Measurements from ENCODE around the gene HES4. TPM values are rescaled to one million over a fixed set of nuclear protein-coding genes. Genes with fewer than 3 reads are reported as not detected.
A peak's percentile ranks its signal among the peaks of the same experiment; 100 is the strongest.

HES4 gene
- total and polyA plus RNA-seq, 2 of the 13 experiments (the other 11 are each of a cell fraction or from before 2014, with no cell fraction given), result 8.8 to 10.6 TPM

DNA sequence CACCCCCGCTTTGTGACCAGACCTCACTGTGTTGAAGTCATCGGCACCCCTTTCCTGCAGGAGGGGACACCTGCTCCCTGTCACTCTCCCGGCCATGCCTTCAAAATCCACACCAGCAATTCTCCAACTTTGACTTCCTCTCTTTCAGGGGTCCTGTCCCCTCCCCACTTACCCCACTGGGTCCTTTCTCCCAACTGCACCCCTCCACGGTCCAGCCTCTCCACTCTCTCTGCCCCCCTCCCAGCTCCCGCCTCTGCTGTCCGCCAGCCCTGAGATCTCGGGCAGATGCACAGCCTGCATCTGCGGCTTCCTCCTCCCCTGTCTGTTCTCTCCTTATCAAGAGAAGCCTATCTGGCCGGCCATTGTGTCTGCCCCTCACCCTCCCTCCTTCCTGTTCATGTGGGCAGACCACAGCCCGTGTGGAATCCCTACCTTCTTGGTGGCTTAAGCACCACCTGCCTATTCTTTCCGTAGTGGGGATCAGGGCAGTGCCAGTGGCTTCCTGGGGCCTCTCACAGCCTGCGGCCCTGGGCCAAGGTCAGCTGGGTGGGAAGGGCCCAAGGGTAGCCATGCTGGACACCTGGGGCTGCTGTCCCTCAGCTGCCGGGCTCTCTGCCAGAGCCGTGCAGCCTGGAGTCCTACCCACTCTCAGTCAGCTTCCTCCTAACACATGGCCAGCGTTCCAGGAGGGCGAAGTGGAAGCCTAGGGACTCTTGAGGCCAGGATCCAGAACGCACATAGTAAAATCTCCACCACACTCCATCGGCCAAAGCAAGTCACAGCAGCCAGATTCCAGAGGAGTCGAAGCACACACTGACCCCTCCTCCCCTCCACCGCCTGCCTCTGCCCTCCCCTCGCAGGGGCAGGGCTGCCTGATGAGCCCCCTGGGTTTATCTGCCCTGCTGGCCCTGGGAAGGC, 5.1 kb upstream of the HES4 start (continued):
- TF ChIP-seq ZNF260 (CRISPR knock-in tag; IDR thresholded peaks at IDR 0.05; ENCODE audit: borderline replicate concordance, low read depth) (no peak), SAFB2 (CRISPR knock-in tag; IDR thresholded peaks at IDR 0.05; ENCODE audit: borderline replicate concordance, low read depth) (peak; percentile 35; the same call in 1 of the 2 replicates), NBN (conservative IDR thresholded peaks at IDR 0.05) (no peak), NONO (IDR thresholded peaks at IDR 0.05) (no peak), NONO (CRISPR knock-in tag; conservative IDR thresholded peaks at IDR 0.05) (peak; percentile 79), PRPF4 (IDR thresholded peaks at IDR 0.05; ENCODE audit: low read depth, low read length, poor library complexity, severe bottlenecking) (no peak), ZNF563 (CRISPR knock-in tag; IDR thresholded peaks at IDR 0.05) (0 out of 2 replicates have a peak, but pooled peaks have one; percentile 20), CEBPB (IDR thresholded peaks at IDR 0.05; ENCODE audit: borderline replicate concordance, low read depth, low read length) (no peak), CBX5 (CRISPR knock-in tag; IDR thresholded peaks at IDR 0.05; ENCODE audit: borderline replicate concordance) (peak; percentile 56; the same call in 1 of the 2 replicates), KDM3A (CRISPR knock-in tag; IDR thresholded peaks at IDR 0.05; ENCODE audit: low read depth) (0 out of 2 replicates have a peak, but pooled peaks have one; percentile 43), RBM22 (optimal IDR thresholded peaks at IDR 0.05; ENCODE audit: low read length) (no peak), ZNF703 (CRISPR knock-in tag; IDR thresholded peaks at IDR 0.05; ENCODE audit: borderline replicate concordance) (no peak), ZBTB26 (CRISPR knock-in tag; IDR thresholded peaks at IDR 0.05; ENCODE audit: borderline replicate concordance) (no peak), ZNF782 (CRISPR knock-in tag; IDR thresholded peaks at IDR 0.05; ENCODE audit: borderline replicate concordance) (peak; percentile 82; the same call in 1 of the 2 replicates), ZNF710 (CRISPR knock-in tag; IDR thresholded peaks at IDR 0.05; ENCODE audit: borderline replicate concordance) (0 out of 2 replicates have a peak, but pooled peaks have one; percentile 36), ZNF709 (CRISPR knock-in tag; IDR thresholded peaks at IDR 0.05) (no peak), ZNF75D (CRISPR knock-in tag; IDR thresholded peaks at IDR 0.05; ENCODE audit: borderline replicate concordance) (no peak), ZNF704 (CRISPR knock-in tag; IDR thresholded peaks at IDR 0.05; ENCODE audit: borderline replicate concordance) (no peak)
- TF ChIP-seq, protein P1, sequence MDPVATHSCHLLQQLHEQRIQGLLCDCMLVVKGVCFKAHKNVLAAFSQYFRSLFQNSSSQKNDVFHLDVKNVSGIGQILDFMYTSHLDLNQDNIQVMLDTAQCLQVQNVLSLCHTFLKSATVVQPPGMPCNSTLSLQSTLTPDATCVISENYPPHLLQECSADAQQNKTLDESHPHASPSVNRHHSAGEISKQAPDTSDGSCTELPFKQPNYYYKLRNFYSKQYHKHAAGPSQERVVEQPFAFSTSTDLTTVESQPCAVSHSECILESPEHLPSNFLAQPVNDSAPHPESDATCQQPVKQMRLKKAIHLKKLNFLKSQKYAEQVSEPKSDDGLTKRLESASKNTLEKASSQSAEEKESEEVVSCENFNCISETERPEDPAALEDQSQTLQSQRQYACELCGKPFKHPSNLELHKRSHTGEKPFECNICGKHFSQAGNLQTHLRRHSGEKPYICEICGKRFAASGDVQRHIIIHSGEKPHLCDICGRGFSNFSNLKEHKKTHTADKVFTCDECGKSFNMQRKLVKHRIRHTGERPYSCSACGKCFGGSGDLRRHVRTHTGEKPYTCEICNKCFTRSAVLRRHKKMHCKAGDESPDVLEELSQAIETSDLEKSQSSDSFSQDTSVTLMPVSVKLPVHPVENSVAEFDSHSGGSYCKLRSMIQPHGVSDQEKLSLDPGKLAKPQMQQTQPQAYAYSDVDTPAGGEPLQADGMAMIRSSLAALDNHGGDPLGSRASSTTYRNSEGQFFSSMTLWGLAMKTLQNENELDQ (CRISPR knock-in tag; IDR thresholded peaks at IDR 0.05; ENCODE audit: borderline replicate concordance), result 0 out of 2 replicates have a peak, but pooled peaks have one; percentile 12
- TF ChIP-seq, protein P2, sequence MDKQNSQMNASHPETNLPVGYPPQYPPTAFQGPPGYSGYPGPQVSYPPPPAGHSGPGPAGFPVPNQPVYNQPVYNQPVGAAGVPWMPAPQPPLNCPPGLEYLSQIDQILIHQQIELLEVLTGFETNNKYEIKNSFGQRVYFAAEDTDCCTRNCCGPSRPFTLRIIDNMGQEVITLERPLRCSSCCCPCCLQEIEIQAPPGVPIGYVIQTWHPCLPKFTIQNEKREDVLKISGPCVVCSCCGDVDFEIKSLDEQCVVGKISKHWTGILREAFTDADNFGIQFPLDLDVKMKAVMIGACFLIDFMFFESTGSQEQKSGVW (CRISPR knock-in tag; IDR thresholded peaks at IDR 0.05; ENCODE audit: borderline replicate concordance), result no peak

Data from HepG2 (cell line).